Measurements from ENCODE around the gene GRIK4.

Gene GRIK4

DNA sequence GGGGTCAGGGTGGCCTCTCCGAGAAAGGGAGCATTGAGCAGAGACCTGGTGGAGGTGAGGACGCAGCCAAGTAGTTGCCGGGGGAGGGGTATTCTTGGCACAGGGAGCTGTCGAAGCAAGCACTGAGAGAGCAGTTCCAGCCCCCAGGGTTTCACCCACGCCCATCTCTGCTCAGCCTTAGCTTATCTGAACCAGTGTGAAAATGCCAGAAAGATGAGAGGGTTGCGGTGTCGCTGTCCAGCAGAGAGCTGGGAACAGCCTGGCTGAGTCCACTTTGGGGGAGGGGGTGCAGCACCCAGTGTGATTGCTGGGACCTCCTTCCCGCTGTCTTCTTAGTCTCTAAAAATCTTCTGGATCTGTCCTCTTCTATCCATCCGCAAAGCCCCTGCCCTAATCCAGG is 389.1 kb downstream of the GRIK4 start:
- H3K9ac ChIP-seq (ENCODE audit: low read depth, low read length): no peak overlapping the region
- no peaks in the 10 kb centered on the region for H3K9me3 ChIP-seq (ENCODE audit: insufficient read depth, low read depth, low read length)
- no peaks in the 10 kb centered on the region; the same call in 1 of the 2 replicates for H3K27me3 ChIP-seq (ENCODE audit: insufficient read depth, low read length)
- H3K27ac ChIP-seq (ENCODE audit: low read length): no peak overlapping the region
- H3K4me1 ChIP-seq (ENCODE audit: insufficient read depth, low read length): no peaks in the 10 kb centered on the region
- no peak overlapping the region for H3K4me3 ChIP-seq (ENCODE audit: low read length)
- H3K36me3 ChIP-seq (ENCODE audit: insufficient read depth, low read depth, low read length): no peaks in the 10 kb centered on the region

DNA sequence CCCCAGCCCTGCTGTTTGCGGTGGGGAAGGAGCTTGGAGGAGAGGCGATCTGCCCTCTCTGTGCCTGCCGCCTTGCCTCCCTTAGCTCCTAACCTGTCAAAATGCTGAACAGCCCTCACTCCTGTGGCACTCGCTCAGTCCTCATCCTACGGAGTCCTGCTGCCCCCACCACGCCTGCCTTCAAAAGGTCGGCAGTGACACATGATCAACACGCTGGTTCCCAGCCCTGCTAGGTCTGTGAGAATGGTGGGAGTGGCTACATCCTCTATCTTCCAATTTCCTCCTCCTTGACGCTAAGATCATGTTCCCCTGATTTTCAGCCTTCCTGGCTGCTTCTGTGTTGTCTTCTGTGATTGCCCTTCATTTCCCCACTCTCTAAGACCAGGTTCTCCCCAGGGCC is 392.1 kb downstream of the GRIK4 start:
- H3K27ac ChIP-seq (ENCODE audit: low read length): no peak overlapping the region
- no peaks in the 10 kb centered on the region for H3K36me3 ChIP-seq (ENCODE audit: insufficient read depth, low read depth, low read length)
- H3K4me1 ChIP-seq (ENCODE audit: insufficient read depth, low read length): no peaks in the 10 kb centered on the region
- H3K27me3 ChIP-seq (ENCODE audit: insufficient read depth, low read length): no peaks in the 10 kb centered on the region; the same call in 1 of the 2 replicates
- no peaks in the 10 kb centered on the region for H3K9me3 ChIP-seq (ENCODE audit: insufficient read depth, low read depth, low read length)
- no peak overlapping the region for H3K9ac ChIP-seq (ENCODE audit: low read depth, low read length)
- H3K4me3 ChIP-seq (ENCODE audit: low read length): no peak overlapping the region

DNA sequence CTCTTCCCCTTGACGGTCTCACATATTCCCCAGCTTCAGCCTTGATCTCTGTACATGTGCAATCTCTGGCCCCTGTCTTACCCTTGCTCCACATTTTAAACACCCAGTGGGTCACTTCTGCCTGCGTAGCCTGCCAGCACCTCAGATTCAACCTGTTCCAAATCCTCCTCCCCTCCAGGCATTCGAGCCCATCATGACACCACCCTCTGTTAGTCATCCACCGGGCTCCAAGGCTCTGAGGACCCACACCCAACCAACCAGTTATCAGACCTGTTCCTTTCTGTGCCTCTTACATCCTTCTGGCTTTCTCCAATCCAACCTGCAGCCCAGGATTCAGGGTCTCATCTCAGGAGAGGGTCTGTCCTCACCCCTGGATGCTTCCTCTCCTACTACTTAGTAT is 392.6 kb downstream of the GRIK4 start:
- Histone ChIP-seq H3K4me1 (ENCODE audit: insufficient read depth, low read length) (no peaks in the 10 kb centered on the region), H3K27me3 (ENCODE audit: insufficient read depth, low read length) (no peaks in the 10 kb centered on the region; the same call in 1 of the 2 replicates), H3K9me3 (ENCODE audit: insufficient read depth, low read depth, low read length) (no peaks in the 10 kb centered on the region)

DNA sequence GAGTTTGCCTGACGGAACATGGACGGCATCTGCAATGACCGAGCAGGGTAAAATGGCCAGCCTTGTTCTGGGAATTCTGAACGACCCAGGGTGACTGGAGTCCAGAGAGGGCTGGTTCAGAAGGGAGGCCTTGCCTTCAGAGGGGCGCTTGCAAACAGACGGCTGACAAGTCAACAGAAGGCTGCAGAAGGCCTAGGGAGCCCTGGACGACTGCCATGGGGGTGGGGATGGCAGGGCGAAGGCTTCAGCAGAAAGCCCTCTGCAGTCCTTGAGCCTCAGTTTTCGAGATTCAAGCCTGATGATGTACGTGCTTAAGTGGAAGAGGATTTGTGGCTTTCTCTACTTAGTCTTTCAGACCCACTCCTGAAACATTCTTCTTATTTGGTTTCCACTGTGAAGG is 395.2 kb downstream of the GRIK4 start:
- Histone ChIP-seq H3K4me3 (ENCODE audit: low read length) (no peak overlapping the region), H3K36me3 (ENCODE audit: insufficient read depth, low read depth, low read length) (no peaks in the 10 kb centered on the region), H3K9me3 (ENCODE audit: insufficient read depth, low read depth, low read length) (no peaks in the 10 kb centered on the region), H3K9ac (ENCODE audit: low read depth, low read length) (no peak overlapping the region), H3K27ac (ENCODE audit: low read length) (no peak overlapping the region), H3K27me3 (ENCODE audit: insufficient read depth, low read length) (no peaks in the 10 kb centered on the region; the same call in 1 of the 2 replicates), H3K4me1 (ENCODE audit: insufficient read depth, low read length) (no peaks in the 10 kb centered on the region)

More for the DNA sequence above, 392.6 kb downstream of the GRIK4 start:
- Histone ChIP-seq H3K27ac (ENCODE audit: low read length) (no peak overlapping the region), H3K9ac (ENCODE audit: low read depth, low read length) (no peak overlapping the region), H3K36me3 (ENCODE audit: insufficient read depth, low read depth, low read length) (no peaks in the 10 kb centered on the region), H3K4me3 (ENCODE audit: low read length) (no peak overlapping the region)

DNA sequence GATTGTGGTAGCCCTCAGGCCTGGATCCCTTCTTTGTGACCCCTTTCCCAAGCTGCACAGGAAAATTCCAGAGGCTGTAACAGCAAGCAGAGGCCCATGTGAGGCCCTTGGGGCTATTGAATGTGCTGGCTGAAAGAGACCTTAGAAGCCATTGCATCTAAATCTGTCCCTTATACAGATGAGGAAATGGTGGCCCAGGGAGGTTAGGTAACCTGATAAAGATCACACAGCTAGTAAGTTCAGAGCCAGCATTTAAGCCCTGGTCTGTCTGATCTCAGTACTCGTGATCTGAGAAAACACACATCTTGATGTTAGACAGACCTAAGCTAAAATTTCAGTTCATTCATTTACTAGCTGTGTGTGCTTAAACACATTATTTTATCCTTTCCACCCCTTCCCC is 396.4 kb downstream of the GRIK4 start:
- Histone ChIP-seq H3K9ac (ENCODE audit: low read depth, low read length) (no peak overlapping the region), H3K9me3 (ENCODE audit: insufficient read depth, low read depth, low read length) (no peaks in the 10 kb centered on the region), H3K4me1 (ENCODE audit: insufficient read depth, low read length) (no peaks in the 10 kb centered on the region), H3K4me3 (ENCODE audit: low read length) (no peak overlapping the region), H3K36me3 (ENCODE audit: insufficient read depth, low read depth, low read length) (no peaks in the 10 kb centered on the region), H3K27ac (ENCODE audit: low read length) (no peak overlapping the region), H3K27me3 (ENCODE audit: insufficient read depth, low read length) (no peaks in the 10 kb centered on the region; the same call in 1 of the 2 replicates)

DNA sequence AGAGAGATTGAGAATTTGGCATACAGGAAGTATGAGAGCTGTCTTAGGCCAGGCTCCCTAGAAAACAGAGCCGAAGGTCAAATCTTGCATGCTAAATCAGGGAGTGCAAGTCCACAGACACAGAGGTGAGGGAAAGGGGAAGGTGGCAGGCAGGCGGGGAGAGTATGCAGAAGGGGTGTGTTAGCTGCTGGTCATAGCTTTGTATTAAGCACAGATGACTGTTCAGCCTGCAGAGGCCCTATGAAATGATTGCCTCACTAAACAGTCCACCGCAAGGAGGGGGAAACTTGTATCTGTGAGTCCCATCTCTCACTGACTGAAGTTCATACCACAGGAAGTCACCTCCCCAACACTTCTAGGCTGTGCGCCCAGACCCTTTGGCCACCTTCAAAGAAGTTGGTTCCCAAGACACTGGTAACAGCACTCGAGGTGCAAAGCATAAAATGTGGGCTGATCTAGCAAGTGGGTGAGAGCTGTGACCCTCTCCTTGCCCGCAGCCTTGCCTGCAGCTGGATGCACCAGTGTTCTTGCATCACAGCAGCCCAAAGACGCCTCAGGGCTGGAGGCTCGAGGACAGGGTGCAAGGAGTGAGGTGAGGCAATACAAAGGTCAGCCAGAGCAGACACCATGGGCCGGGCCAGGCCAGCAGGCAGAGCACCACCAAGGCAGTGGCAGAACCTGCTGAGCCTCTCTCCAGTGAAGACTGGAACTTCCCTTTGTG is 397.1 kb downstream of the GRIK4 start:
- Histone ChIP-seq H3K36me3 (ENCODE audit: insufficient read depth, low read depth, low read length) (no peaks in the 10 kb centered on the region), H3K4me1 (ENCODE audit: insufficient read depth, low read length) (no peaks in the 10 kb centered on the region), H3K27me3 (ENCODE audit: insufficient read depth, low read length) (no peaks in the 10 kb centered on the region; the same call in 1 of the 2 replicates), H3K9ac (ENCODE audit: low read depth, low read length) (no peak overlapping the region), H3K9me3 (ENCODE audit: insufficient read depth, low read depth, low read length) (no peaks in the 10 kb centered on the region), H3K4me3 (ENCODE audit: low read length) (no peak overlapping the region), H3K27ac (ENCODE audit: low read length) (no peak overlapping the region)

DNA sequence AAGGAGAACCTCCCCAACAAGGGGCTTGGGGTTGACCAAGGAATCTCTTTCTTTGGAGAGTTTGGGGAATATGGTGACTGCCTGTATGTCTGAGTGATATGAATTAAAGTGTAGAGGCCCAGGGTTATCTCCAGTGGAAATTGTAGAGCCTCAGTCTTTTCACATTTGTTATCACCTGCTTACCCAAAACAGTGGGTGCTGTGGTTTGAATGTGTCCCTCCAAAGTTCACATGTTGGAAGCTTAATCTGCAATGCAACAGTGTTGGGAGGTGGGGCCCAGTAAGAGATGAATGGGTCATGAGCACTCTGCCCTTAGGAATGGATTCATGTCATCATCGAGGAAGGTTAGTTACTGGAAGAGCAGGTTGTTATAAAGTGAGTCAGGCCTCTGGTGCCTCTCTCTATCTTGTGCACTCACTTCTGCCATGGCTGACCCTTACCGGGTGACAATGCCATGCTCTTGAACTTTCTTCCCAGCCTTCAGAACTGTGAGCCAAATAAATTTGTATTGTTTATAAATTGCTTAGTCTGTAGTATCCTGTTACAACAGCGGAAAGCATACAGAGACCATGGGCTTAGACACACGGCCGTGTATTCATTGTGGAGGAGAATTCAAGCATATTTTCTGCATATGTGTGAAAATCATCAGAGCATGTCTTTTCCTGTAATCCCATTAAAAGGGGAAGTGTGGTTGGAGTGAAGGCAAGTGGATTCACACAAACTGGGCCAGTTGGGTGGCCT is 398.3 kb downstream of the GRIK4 start:
- no peak overlapping the region for H3K9ac ChIP-seq (ENCODE audit: low read depth, low read length)
- no peak overlapping the region for H3K27ac ChIP-seq (ENCODE audit: low read length)
- no peaks in the 10 kb centered on the region for H3K27me3 ChIP-seq (ENCODE audit: insufficient read depth, low read length)
- no peaks in the 10 kb centered on the region for H3K36me3 ChIP-seq (ENCODE audit: insufficient read depth, low read depth, low read length)
- H3K4me1 ChIP-seq (ENCODE audit: insufficient read depth, low read length): no peaks in the 10 kb centered on the region
- H3K4me3 ChIP-seq (ENCODE audit: low read length): no peak overlapping the region
- no peaks in the 10 kb centered on the region for H3K9me3 ChIP-seq (ENCODE audit: insufficient read depth, low read depth, low read length)

DNA sequence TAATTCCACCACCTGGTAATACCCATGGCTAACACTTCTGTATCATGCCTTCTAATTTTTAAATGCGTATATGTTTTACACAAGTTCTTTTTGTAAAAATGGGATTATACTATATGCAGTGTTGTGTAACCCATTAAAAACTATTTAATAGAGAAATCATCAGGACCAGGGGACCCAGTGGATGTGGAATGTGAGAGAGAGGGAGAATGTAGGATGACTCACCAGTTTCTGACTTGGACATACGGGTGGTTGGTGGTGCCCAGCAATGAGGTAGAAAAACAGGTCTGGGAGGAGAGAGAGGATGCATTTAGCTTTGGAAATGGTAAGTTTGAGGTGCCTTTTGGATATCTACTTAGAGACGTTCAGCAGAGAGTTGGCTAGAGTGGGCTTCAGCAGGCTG is 400.4 kb downstream of the GRIK4 start:
- Histone ChIP-seq H3K36me3 (ENCODE audit: insufficient read depth, low read depth, low read length) (no peaks in the 10 kb centered on the region), H3K4me3 (ENCODE audit: low read length) (no peak overlapping the region), H3K27me3 (ENCODE audit: insufficient read depth, low read length) (no peaks in the 10 kb centered on the region)

DNA sequence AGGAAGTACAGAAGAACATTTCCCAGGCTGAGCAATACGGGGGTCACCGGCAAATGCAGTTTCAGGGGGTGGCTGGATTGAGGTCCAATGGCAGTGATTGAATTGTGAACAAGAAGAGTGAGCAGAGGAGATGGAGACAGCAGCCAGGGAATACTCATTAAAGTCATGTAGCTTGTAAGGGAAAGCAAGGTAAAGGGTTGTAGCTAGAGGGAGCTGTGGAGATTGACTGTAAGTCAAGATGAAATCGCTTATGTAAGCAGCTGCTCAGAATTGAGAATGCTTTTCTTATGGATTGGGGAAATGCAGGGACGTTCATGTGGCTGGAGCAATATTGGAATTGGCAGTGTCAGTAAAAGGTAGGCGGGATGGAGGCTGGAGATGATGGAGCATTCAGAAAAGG is 401.0 kb downstream of the GRIK4 start:
- H3K4me3 ChIP-seq (ENCODE audit: low read length): no peak overlapping the region
- H3K9me3 ChIP-seq (ENCODE audit: insufficient read depth, low read depth, low read length): no peaks in the 10 kb centered on the region
- H3K36me3 ChIP-seq (ENCODE audit: insufficient read depth, low read depth, low read length): no peaks in the 10 kb centered on the region
- H3K27ac ChIP-seq (ENCODE audit: low read length): no peak overlapping the region
- H3K9ac ChIP-seq (ENCODE audit: low read depth, low read length): no peak overlapping the region
- H3K4me1 ChIP-seq (ENCODE audit: insufficient read depth, low read length): no peaks in the 10 kb centered on the region
- no peaks in the 10 kb centered on the region for H3K27me3 ChIP-seq (ENCODE audit: insufficient read depth, low read length)

More for the DNA sequence above, 400.4 kb downstream of the GRIK4 start:
- H3K27ac ChIP-seq (ENCODE audit: low read length): no peak overlapping the region
- H3K9me3 ChIP-seq (ENCODE audit: insufficient read depth, low read depth, low read length): no peaks in the 10 kb centered on the region
- no peaks in the 10 kb centered on the region for H3K4me1 ChIP-seq (ENCODE audit: insufficient read depth, low read length)
- no peak overlapping the region for H3K9ac ChIP-seq (ENCODE audit: low read depth, low read length)

DNA sequence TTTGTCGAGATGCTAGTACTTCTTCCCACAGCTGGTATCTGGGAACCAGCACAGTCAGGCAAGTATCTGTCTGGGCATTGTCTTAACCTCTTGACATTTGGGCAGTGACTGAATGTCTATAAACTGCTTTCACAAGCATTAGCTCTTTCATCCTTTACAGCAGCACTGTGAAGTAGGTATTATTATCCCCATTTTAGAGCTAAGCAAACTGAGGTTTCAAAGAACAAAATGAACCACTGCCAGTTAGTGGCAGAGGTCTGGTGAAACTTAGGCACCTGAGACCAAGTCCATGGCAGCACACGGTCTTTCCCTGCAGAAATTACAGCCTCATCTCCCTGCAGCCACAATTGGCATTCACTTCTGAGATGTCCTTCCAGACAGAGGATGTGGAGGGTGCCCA is 401.4 kb downstream of the GRIK4 start:
- H3K36me3 ChIP-seq (ENCODE audit: insufficient read depth, low read depth, low read length): no peaks in the 10 kb centered on the region
- no peaks in the 10 kb centered on the region for H3K27me3 ChIP-seq (ENCODE audit: insufficient read depth, low read length)
- H3K27ac ChIP-seq (ENCODE audit: low read length): no peak overlapping the region
- H3K4me3 ChIP-seq (ENCODE audit: low read length): no peak overlapping the region
- H3K4me1 ChIP-seq (ENCODE audit: insufficient read depth, low read length): no peaks in the 10 kb centered on the region
- H3K9me3 ChIP-seq (ENCODE audit: insufficient read depth, low read depth, low read length): no peaks in the 10 kb centered on the region
- H3K9ac ChIP-seq (ENCODE audit: low read depth, low read length): no peak overlapping the region

DNA sequence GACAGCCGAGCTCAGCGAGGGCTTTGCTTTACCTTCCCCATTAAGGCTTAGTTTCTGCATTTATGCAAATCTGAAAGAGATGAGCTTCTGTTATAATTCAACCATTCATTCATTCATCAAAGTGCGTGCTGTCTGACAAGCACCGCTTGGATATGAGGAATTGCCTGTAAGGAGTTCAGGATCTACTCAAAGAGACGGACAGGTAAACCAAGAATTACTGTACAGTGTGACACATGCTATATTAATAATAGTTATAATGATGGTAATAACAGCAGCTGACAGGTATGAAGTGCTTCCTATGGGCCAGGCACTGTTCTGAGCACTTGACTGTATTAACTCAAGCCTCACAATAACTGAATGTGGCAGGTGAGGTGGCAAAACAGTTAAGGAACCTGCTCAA is 402.5 kb downstream of the GRIK4 start:
- H3K27me3 ChIP-seq (ENCODE audit: insufficient read depth, low read length): no peaks in the 10 kb centered on the region
- no peak overlapping the region for H3K4me3 ChIP-seq (ENCODE audit: low read length)
- H3K27ac ChIP-seq (ENCODE audit: low read length): no peak overlapping the region
- H3K36me3 ChIP-seq (ENCODE audit: insufficient read depth, low read depth, low read length): no peaks in the 10 kb centered on the region
- no peaks in the 10 kb centered on the region for H3K9me3 ChIP-seq (ENCODE audit: insufficient read depth, low read depth, low read length)
- no peaks in the 10 kb centered on the region for H3K4me1 ChIP-seq (ENCODE audit: insufficient read depth, low read length)
- no peak overlapping the region for H3K9ac ChIP-seq (ENCODE audit: low read depth, low read length)

DNA sequence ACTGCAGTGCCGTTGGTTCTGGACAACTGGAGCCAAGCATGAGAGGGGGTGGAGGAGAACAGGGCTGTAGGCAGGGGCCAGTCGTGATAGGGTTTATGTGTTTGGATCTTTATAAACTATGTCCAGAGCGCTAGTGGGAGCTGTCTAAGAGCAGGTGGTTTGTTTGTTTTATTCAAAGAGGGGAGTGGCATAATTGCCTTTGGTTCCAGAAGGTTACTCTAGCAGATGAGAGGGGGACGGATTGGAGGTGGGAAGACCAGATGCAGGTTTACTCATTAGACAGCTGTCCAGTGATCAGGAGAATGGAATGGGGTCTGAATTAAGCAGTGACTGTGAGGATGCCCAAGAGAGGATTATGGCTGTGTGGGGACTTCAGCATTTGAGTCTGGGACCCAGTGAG is 403.1 kb downstream of the GRIK4 start:
- Histone ChIP-seq H3K9ac (ENCODE audit: low read depth, low read length) (no peak overlapping the region), H3K4me1 (ENCODE audit: insufficient read depth, low read length) (no peaks in the 10 kb centered on the region), H3K27me3 (ENCODE audit: insufficient read depth, low read length) (no peaks in the 10 kb centered on the region), H3K36me3 (ENCODE audit: insufficient read depth, low read depth, low read length) (no peaks in the 10 kb centered on the region), H3K9me3 (ENCODE audit: insufficient read depth, low read depth, low read length) (no peaks in the 10 kb centered on the region), H3K4me3 (ENCODE audit: low read length) (no peak overlapping the region), H3K27ac (ENCODE audit: low read length) (no peak overlapping the region)
